ENCODE results near the gene RNF145. TPM values are rescaled to one million over a fixed set of nuclear protein-coding genes. Genes with fewer than 3 reads are reported as not detected.

The RNF145 gene
- total RNA-seq, 1 donor from 2014 or later = 59.3 TPM

DNA sequence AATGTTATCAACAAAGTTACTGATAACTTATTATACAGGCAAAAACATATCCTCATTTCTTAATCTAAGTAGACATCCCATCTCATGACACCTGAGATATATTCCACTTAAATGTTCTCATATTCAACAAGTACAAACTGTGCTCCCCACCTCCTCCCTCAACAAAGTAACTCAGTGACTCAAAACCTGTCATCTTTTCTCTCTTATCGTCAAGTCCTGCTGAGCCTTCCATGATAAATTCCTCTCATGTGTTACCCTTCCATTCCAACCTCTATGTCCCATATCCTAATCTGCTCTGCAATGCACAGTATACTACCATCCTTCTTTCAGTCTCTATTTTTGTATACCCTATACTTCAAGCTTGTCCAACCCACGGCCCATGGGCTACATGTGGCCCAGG is 13.6 kb downstream of the RNF145 start:
- DNase-seq (ENCODE audit: low read depth, low spot score) = no peak

DNA sequence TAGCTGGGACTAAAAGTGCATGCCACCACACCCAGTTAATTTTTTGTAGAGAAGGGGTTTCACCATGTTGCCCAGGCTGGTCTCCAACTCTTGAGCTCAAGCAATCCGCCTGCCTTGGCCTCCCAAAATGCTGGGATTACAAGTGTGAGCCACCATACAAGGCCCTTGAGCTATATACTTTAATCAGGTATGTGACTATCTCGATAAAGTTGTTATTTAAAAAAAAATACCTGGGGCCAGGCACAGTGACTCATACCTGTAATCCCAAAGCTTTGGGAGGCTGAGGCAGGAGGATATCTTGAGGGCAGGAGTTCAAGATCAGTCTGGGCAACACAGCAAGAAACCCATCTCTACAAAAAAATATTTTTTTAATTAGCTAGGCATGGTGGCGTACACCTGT is 19.2 kb downstream of the RNF145 start:
- no peak for DNase-seq (ENCODE audit: low read depth, low spot score)

DNA sequence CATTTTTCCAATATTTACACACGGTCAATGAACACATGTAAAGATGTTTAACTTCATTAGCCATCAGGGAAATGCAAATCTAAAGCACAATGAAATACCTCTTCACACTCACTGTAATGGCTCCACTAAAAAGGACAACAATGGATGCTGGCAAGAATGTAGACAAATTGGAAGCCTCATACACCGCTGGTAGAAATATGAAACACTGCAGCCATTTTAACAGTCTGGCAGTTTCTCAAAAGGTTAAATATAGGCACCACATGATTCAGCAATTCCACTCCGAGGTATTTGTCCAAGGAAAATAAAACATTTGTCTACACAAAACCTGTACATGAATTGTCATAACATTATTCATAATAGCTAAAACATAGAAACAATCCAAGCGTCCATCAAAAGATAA is 20.0 kb downstream of the RNF145 start:
- DNase-seq (ENCODE audit: low read depth, low spot score) = no peak

DNA sequence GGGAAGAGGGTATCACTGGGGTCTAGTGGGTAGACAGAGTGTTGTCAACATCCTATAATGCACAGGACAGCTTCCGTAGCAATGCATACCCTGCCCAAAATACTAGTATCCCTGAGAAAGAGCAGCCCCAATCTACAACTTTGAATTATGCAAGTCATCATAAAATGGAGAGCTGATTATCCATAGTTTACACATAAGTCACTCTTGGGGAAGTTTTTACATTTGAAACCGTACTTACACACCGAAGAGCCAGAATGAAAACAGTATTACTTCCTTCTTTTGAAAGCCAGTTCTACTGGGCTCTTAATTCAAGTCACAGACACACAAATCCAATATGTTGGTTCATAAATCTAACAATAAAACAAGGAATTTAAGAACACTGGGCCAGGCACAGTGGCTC is 21.6 kb downstream of the RNF145 start:
- no peak for DNase-seq (ENCODE audit: low read depth, low spot score)

DNA sequence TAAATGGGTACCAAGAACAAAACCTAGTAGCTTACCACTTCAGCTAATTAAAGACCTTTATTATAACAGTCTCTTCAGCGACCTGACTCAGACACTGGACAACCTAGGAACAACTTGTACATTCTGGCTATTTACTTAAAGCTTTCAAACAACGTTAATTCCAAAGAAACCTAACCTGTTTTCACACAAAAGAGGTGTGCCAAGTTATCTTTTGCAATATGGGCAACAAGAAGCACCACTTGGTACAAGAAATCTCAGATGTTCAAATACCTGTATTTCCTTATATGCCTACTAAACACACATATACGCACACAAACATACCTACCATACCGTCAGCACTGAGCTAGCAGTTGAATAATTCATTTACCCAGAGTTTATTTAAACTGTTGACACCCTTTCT is 23.0 kb downstream of the RNF145 start:
- no peak for DNase-seq (ENCODE audit: low read depth, low spot score)

DNA sequence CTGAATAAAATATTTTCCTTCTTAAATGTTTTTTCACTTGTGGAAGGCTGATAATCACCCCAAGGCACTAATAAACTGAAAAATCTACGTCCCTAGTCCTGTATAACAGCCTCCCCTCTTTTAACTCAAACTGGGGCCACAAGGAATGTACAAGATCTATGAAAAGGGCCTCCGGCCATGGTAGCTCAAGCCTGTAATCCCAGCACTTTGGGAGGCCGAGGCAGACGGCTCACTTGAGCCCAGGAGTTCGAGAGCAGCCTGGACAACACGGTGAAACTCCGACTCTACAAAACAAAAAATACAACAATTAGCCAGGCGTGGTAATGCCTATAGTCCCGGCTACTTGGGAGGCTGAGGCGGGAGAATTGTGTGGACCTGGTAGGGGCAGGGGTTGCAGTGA is 23.6 kb downstream of the RNF145 start:
- no peak for DNase-seq (ENCODE audit: low read depth, low spot score)

DNA sequence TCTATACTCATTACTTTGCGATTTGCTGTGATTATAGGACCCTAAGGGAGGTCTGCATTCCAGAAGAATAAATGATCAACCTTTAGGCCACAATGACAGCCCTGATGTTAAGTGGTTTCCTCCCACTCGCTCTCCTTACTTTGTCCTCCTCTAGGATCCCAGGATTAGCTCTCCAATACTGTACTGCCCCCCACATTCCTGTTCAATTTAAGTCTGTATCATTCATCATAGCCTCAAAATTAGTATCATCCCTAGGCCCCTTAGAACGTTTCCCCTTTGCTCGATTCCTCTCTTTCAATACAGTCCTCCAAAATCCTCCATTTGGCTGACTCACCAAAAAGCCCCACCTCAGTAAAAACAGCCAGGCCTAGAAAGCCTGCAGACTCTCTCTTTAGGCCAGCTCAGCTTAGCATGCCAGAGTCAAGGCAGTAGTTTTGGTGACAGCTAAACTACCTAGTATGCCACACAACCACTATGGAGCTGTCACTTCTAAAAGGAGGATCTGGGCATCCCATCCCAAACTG is 24.4 kb downstream of the RNF145 start:
- no peak for DNase-seq (ENCODE audit: low read depth, low spot score)

DNA sequence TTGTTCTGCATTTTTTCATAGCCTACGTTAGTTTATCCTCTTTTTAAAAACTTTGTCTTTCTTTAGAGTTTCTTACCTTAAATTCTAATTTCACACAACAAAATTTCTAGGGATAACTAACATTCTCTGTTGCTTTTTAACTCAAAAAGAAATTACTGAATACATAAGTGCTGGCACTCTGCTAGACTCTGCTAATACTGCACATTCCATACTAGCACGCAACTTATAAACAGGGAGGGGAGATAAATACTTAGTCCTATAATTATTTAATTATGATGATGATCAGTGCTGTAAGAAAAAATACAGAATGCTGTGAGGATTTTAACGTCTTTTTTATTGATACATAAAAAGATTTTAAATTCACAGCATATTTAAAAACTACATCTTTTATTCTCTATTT is 25.1 kb downstream of the RNF145 start:
- DNase-seq (ENCODE audit: low read depth, low spot score) = no peak

DNA sequence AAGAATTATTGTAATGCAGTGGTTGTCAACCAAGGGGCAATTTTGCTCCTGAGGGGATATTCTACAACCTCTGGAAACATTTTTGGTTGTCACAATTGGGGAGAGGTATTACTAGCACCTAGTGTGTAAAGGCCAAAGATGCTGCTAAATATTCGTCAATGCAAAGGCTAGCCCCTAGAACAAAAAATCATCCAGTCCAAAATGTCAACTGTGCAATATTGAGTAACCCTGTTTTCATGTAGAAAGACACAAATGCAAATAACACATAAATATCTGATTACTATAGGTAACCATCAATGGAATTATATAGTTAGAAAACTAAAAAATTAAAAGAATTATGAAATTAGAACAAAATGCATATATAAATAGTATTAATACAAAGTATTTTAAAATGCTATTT is 26.1 kb downstream of the RNF145 start:
- no peak for DNase-seq (ENCODE audit: low read depth, low spot score)

DNA sequence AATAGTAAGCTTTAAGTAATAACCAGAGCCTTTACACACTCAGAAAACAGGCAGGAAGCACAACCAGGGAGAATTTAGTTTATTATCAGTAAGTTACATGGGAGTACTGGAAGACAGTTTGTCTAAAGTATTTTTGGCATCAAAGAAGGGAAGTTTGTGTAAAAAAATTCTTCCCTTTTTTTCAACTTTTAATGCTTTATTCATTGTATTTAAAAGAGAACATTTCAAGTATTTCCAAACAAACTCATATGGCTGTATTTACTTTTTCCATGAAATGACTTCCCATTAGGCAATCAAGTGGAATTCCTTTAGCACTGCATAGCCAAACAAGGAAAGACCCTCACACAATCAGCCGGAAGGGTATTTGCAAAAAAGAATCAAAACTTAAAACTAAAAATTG is 26.7 kb downstream of the RNF145 start:
- DNase-seq (ENCODE audit: low read depth, low spot score) = peak; percentile 22

DNA sequence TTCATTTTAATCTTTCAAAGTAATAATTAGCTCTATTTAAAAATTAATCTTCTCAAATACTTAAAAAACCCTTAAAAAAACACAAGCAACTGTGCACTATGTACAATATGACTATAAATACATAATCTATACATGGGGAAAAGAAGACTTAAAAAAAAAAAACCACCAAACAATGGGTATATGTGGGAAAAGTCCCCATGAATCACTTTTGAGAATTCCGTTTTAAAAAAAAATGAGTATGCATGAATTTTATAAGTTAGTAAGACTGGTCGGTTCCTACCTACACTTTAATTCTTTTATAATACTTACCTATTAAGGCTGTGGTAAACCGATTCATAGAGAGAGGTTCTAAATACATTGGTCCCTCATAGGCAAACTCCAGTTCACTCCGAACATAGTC is 27.7 kb downstream of the RNF145 start:
- DNase-seq (ENCODE audit: low read depth, low spot score) = no peak

DNA sequence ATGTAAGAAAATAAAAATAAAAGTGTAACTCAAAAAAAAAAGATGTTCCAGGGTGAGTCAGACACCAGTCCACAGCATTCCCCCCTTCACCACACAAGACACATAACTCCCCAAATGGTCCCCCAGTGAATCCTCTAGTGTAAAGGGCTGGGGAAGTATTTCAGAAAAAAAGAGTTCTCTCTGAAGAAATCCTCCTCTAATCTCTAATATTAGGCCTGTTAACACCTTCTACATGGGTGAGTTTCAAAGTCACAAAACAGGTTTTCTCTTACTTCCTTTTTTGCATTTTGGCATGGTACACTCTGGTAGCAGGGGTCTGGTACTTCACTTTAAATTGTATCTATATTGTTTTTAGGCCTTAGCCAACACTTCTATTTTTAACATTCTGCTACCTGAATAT is 28.2 kb downstream of the RNF145 start:
- DNase-seq (ENCODE audit: low read depth, low spot score) = no peak

DNA sequence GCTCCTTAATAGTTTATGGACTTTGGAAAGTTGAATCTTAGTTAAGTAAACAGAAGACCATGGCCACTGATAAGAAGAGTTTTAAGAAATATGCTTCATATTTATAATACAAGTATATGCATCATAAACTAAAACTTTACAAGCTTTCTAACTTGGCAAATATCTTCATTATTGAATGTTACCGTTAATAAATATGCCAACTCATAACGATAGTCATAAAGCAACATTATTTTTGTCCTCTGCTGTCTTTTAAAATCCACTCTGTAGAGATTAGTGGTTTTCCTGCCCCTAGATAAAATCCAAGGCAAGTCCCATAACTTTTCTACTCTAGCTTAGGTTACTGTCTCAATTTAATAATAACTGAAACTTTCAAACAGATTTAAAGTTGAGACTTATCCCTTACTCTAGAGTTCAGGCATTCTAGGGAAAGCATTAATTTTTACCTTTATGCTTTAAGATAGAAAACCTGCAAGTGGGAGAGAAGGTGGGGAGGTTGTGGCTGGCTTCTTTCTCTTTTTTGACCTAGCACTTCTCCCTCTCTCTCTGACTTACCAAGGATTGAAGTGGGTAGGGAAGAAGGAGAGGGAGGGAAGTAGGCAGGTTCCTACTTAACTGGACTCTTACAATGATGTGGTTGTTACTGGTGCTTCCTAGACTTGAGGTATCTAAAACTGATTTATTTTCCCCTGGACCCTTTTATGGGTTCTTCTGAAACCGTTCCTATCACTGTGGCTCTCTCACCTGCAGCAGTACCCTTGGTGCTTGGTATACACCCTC is 29.6 kb downstream of the RNF145 start:
- DNase-seq (ENCODE audit: low read depth, low spot score) = no peak

DNA sequence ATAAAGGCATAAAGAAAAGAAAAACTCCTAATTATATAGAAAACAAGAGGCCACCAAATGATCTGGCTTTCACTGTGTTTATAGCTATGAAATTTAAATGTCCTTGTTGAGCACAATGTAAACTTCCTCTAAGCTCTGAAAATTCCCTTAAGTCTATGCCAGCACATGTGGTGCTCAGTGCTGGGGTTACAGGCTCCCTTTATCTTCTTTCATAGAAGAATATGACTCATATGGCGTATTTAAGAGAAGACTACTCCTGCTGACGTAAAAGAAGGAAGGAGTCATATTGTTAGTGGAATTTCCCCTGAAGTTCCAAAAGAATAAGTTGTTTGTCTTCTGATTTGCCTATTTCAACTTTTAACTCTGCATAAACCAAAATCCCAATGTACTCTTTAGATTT is 30.4 kb downstream of the RNF145 start:
- DNase-seq (ENCODE audit: low read depth, low spot score) = peak; percentile 93

DNA sequence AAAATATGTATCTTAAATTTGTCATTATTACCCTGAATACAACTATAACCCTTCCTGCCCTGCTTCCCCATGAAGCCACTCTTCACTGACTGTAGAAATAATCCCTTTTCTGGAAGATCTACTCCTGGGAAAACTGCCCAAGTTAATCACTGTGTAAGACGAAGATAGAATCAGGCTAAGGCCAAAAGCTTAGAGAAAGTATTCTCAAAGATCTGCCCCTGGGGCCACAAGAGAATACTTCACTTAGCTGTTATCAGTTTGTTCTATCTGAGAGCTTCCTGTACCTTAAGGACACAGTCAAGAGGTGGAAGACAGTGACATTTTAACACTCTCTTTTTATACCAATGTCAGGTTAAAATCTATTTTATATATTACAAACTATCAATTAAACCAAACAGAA is 33.8 kb downstream of the RNF145 start:
- DNase-seq (ENCODE audit: low read depth, low spot score) = no peak

DNA sequence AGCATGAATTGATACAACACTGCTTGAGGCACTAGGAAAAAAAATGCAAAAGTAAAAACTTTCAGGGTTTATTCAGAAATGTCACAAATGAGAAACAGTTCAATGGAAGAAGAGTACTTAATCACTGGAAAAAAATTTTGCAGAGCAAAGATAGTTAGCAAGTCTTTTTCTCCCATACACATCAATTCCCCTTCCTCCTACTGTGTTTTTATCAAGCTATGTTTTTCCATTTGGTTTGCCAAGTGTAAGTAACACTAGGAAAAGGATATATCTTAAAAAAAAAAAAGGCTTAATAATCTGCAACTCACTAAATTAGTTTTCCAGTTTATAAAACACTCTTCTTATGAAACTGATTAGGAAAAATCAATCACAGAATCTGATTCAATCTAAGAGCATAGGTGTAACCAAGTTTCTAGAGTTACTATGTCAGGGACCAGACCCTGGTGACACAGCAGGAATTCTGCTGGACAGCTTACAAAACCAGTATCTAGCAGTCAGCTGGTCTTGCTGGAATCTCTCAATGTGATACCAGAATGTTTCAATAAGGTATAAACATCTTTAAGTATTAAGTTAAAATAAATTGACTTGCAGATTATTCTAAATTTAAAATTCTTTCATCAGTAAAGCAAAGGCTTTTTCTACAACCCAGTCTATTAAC is 34.7 kb downstream of the RNF145 start:
- DNase-seq (ENCODE audit: low read depth, low spot score) = no peak

DNA sequence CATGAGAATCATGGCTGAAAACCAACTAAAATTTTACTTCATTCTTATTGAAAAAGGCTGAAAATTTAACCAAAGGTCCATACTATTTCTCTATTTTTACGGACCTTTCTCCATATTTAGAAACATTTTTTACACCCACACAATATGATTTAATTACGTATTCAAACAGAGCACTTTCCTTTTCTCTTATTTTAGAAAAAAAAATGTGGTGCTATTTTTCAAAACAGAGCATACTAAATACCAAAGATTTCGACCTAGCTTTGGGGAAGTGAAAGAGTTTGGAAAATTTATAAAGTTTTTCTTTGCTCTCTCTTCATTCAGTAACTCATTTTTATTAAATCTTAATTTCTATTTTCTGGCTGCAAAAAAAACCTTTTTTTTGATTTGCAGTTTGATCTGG is 38.1 kb downstream of the RNF145 start:
- DNase-seq (ENCODE audit: low read depth, low spot score) = no peak

DNA sequence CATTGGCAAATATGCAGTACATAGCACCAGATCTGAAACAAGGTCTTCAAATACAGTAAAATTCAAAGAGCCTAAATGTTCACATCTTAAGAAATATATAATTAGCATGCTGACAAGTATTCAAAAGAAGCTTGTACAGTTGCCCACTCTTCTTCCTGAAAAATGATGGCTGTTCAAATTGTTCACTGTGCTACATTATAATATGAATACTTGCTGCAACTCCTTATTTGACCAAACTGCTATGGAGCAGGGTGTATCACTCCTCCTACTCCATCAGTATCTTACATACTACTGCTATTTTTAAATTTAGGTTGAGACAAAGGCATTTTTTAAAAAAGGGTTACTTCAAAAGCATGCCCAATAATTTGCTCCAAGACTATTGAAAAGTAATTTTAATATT is 39.3 kb downstream of the RNF145 start:
- no peak for DNase-seq (ENCODE audit: low read depth, low spot score)

DNA sequence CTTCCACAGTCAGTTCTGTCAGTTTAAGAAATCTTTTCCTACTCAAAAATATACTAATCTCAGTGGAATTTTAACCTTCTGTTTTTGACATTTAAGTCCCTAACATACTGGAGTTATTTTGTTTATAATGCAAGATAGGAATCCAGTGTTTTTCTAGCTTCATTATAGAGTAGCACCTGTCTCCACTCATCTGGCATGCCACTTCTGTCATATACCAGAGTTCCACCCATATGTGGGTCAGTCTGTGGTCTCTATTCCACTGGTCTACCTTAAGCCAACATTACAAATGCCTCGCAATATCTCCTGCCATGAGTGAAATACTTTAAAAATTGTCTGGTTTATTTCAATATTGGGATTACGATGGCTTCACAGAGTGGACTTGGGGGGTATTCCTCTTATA is 42.9 kb downstream of the RNF145 start:
- no peak for DNase-seq (ENCODE audit: low read depth, low spot score)

DNA sequence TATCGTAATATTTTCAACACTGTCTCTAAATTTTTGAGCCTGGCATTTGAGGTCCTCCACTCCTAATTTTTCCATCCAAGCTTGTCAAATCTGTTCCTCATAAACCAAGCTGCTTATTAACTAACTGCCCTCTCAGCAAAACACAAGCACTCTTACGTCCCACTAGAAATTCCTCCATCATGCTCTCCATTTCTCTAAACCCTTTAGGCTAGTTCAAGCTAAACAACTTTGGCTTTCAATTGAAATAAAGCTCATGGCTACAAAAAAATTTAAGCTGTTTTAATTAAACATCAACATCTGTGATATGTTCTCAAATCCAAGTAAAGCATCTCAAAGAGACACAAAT is 45.7 kb downstream of the RNF145 start:
- DNase-seq (ENCODE audit: low read depth, low spot score) = no peak

DNA sequence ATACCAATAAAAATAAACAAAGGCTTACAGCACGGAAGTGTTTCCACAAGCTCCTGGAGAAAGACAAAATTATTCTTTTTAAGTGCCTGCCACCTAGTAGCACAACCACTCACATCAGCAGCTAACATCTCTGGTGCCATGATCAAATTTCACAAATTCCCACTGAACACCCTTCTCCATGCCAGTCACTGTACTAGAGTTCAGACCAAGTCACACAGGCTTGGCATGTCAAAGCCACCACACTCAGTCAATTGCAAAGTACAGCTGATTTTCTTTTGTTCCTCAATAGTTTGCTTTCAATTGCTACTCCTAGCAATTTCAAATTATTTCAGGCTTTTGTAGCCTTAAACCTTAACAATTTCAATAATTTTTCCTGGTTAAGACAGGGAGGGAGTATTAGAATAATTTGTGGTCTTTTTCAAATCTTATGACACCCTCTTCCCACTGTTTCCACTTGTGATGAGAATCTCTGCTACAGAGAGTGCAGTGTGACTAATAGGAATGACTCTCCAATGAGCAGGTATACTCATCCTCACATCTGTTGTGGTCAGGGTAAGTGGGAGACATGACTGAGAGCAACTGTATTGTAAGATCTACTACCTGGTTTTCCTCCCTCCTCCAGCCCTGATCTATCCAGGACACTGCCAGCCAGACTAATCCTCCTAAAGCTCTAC is 46.2 kb downstream of the RNF145 start:
- no peak for DNase-seq (ENCODE audit: low read depth, low spot score)

DNA sequence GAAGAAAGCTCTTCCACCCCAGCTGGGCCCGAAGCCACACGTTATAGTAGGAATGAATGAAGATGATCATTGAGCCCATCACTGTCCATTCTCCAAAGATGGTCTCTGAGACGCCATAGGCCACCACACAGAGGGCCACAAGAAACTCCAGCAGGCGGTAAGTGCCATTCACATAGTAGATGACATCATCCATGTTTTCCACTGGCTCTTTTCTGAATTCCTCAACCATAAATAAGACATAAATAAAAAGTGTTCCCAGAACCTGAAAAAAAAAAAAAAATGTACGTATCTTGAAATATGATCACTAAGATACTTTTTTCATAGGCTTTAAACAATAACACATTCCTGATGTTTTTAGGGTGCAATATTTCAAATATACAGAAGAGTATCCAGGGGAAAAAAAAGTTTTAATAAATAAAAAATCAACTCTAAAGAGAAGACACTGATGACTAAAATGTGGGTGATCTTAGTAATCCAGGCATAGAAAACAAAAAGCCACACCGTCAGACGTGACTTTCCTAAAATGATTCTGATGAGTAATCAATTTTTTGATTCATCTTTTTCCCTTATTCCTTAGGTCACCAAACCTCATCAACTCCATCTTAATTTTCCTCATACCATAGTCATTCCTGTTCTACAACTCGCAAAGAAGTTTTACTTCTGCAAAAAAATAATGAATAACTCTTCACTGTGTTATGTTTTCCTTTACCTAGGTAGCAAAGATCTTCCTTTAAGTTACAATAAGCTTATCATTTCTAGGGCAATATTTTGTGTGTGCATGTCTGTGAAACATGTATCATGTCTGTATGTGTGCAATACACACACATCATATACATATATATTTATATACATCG is 47.8 kb downstream of the RNF145 start:
- no peak for DNase-seq (ENCODE audit: low read depth, low spot score)

Measured in pulmonary artery endothelial cell (primary cell).